Activated naive CD4-positive, alpha-beta T cell treated with anti-CD3 and anti-CD28 coated beads, Interleukin-2, amount 50 U/mL, for 72 hours (primary cell): ENCODE results near the gene FRMD4A. TPM values are rescaled to one million over a fixed set of nuclear protein-coding genes. Genes with fewer than 3 reads are reported as not detected.
A peak's percentile ranks its signal among the peaks of the same experiment; 100 is the strongest.
"Not testable (repeated sequence)": the region's sequence is repeated elsewhere in the genome, so short reads cannot be mapped to it uniquely, and the experiment has no call there.

ENCODE experiments used
- ATAC-seq, 2 donors: fragments of 150-1000 bp; cut with Tn5 transposase; 2 replicates each; pipeline ENCODE4 v1.10.0; 2021; ENCODE audit warnings: mild to moderate bottlenecking in 2 of 2, moderate library complexity in 2 of 2
- DNase-seq, 2 donors: peaks; one replicate each; pipeline ENCODE4 v3.0.0; 2021 to 2022; ENCODE audit warnings: low spot score in 2 of 2
- H3K27ac Mint-ChIP-seq, 2 donors: one replicate each; pipeline ENCODE4 v1.8.0; 2022; ENCODE audit warnings: mild to moderate bottlenecking in 2 of 2, mixed read lengths in 2 of 2
- H3K36me3 Mint-ChIP-seq, 2 donors: one replicate each; pipeline ENCODE4 v1.8.0; 2022; ENCODE audit warnings: mixed read lengths in 2 of 2
- H3K9me3 Mint-ChIP-seq, 2 donors: one replicate each; pipeline ENCODE4 v1.8.0; 2022; ENCODE audit warnings: mixed read lengths in 2 of 2
- total RNA-seq, 2 donors: library from RNA; stranded (reverse); gene quantifications; one replicate each; pipeline ENCODE4 v1.2.3, GENCODE V29; 2022

The FRMD4A gene
- total RNA-seq, 2 donors from 2014 or later = 0.41 to 0.49 TPM

DNA sequence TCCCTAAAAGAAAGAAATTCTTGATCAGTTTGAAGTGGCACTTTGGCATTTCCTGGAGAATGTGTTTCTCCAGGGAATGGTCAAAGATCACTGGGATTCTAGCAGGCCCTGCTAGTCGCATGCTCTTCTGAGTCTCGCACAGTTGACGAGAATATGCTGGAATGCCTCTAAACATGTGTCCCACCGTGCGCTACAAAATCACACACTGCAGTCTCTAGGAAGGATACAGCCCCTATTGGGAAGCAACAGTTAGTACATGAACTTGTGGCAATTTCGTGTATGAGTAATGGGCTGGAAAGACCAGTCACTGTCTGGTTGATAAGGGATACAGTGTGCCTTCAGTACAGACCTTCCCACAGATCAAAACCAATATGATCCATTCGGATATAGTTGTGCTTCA, 486.1 kb downstream of the FRMD4A start:
- DNase-seq = no peak

DNA sequence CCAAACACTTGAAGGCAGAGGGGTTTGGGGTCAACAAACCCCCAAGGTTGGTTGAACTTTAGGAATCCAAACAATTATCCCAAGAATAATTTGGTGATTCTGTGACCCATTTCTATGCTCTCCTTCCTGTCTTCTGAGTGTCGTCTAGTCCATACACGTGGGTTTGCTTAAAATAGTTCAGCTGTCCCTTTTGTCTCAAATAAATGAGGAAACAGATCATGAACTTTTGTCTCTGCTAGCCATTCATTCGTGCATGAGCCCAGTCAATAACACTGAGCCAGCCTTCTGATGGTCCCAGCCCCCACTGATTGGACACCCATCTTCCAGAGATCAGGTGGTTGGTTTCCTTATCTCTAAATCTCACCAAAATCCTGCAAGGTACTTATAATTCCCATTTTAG, 488.6 kb downstream of the FRMD4A start:
- ATAC-seq = no peak
- Mint-ChIP-seq H3K36me3 (peaks cover 0 to 14% of the 10 kb centered on the region in 2 donors), H3K9me3 (no peaks in the 10 kb centered on the region), H3K27ac (no peak overlapping the region)
- DNase-seq = no peak

More for the DNA sequence above, 486.1 kb downstream of the FRMD4A start:
- no peak overlapping the region for H3K27ac Mint-ChIP-seq
- H3K9me3 Mint-ChIP-seq = no peaks in the 10 kb centered on the region
- peaks cover 0 to 14% of the 10 kb centered on the region in 2 donors for H3K36me3 Mint-ChIP-seq
- ATAC-seq = no peak

DNA sequence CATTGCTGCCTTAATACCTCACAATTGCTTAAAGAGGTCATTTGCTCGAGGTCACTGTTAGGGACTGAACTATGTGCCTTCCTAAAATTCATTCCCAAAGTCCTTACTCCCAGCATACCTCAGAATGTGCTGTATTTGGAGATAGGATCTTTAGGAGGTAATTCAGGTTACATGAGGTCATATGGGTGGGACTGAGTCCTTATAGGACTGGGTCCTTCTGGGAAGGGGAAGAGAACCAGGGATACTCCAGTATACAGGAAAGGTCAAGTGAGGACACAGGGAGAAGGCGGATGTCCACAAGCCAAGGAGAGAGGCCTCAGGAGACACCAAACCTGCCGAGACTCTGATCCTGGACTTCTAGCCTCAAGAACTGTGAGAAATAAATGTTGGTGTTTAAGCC, 490.7 kb downstream of the FRMD4A start:
- Mint-ChIP-seq H3K36me3 (peaks cover 0 to 14% of the 10 kb centered on the region in 2 donors), H3K27ac (no peak overlapping the region)

GRCh38 chr10:13839430-13839990, 491.2 kb downstream of the FRMD4A start:
- no peaks in the 10 kb centered on the region for H3K9me3 Mint-ChIP-seq
- no peak overlapping the region for H3K27ac Mint-ChIP-seq
- peaks cover 0 to 14% of the 10 kb centered on the region in 2 donors for H3K36me3 Mint-ChIP-seq
- ATAC-seq = no peak
- no peak for DNase-seq

More for the DNA sequence above, 490.7 kb downstream of the FRMD4A start:
- no peak for ATAC-seq
- H3K9me3 Mint-ChIP-seq = no peaks in the 10 kb centered on the region
- no peak for DNase-seq

DNA sequence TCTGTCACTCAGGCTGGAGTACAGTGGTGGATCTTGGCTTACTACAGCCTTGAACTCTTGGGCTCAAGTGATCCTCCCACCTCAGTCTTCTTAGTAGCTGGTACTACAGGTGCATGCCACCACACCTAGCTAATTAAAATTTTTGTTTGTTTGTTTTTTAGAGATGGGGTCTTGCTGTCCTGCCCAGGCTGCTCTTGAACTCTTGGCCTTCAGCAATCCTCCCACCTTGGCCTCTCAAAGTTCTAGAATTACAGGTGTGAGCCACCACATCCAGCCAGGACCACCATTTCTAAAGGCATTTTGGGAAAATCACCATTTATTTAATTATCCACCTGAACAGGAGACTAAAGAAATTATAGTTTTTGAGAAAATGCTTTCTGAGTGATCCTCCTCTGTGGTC, 491.7 kb downstream of the FRMD4A start:
- H3K9me3 Mint-ChIP-seq = no peaks in the 10 kb centered on the region

DNA sequence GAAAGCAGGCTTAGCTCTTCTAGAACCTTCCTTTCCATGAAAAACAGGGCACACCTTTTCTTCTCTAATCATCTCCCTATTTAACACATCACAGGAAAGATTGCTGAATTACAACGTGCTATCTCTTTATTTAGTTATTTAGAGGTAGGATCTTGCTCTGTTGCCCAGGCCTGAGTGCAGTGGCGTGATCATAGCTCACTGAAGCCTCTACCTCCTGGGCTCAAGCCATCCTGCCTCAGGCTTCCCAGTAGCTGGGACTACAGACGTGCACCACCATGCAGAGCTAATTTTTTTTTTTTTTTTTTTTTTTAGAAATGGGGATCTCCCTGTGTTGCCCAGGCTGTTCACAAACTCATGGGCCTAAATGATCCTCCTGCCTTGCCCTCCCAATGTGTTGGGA, 492.8 kb downstream of the FRMD4A start:
- no peak for DNase-seq
- no peak for ATAC-seq
- Mint-ChIP-seq H3K36me3 (peaks cover 0 to 14% of the 10 kb centered on the region in 2 donors), H3K27ac (no peak overlapping the region), H3K9me3 (no peaks in the 10 kb centered on the region)

More for the DNA sequence above, 491.7 kb downstream of the FRMD4A start:
- peaks cover 0 to 14% of the 10 kb centered on the region in 2 donors for H3K36me3 Mint-ChIP-seq
- H3K27ac Mint-ChIP-seq = no peak overlapping the region
- DNase-seq (no peak), ATAC-seq (no peak)

GRCh38 chr10:13834581-13835286, 496.0 kb downstream of the FRMD4A start:
- H3K27ac Mint-ChIP-seq = peak overlapping the region in 1 of 2 donors; percentile 41
- H3K36me3 Mint-ChIP-seq = no peaks in the 10 kb centered on the region
- H3K9me3 Mint-ChIP-seq = no peaks in the 10 kb centered on the region
- ATAC-seq (no peak), DNase-seq (no peak)

DNA sequence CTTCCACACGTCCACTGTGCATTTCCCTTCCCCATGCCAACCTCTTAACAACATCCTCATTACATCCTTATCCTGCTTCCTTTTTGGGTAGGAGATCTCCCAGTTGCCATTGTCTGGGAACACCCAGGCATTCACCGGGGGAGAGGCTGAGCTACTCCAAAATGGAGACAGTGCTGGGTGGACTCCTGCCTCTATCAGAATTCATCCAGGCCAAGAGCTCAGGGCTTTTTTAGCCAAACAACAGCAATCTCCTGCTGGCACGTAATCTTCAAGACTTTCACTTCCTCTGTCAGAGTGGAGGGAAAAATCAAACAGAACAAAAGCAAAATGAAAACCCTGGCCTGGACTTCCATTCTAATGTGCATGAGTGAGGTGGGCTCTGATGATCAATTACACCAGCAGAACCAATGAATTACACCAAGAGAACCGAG, 499.0 kb downstream of the FRMD4A start:
- ATAC-seq (no peak), DNase-seq (no peak)
- no peaks in the 10 kb centered on the region for H3K9me3 Mint-ChIP-seq
- H3K36me3 Mint-ChIP-seq = no peaks in the 10 kb centered on the region
- peak overlapping the region; percentile 15 to 45 for H3K27ac Mint-ChIP-seq

- Mint-ChIP-seq H3K36me3 (no peaks in the 10 kb centered on the region), H3K9me3 (no peaks in the 10 kb centered on the region), H3K27ac (no peak overlapping the region)
- DNase-seq (no peak), ATAC-seq (no peak)
Measured at GRCh38 chr10:13830385-13830784, 500.3 kb downstream of the FRMD4A start.

GRCh38 chr10:13829790-13830189, 500.9 kb downstream of the FRMD4A start:
- ATAC-seq = no peak
- DNase-seq = no peak
- Mint-ChIP-seq H3K9me3 (no peaks in the 10 kb centered on the region), H3K27ac (no peak overlapping the region), H3K36me3 (no peaks in the 10 kb centered on the region)

- not testable (repeated sequence) for DNase-seq, H3K36me3 Mint-ChIP-seq, H3K9me3 Mint-ChIP-seq, ATAC-seq, H3K27ac Mint-ChIP-seq
Measured at GRCh38 chr10:13828284-13828683, 502.4 kb downstream of the FRMD4A start.

- ATAC-seq (no peak), DNase-seq (no peak)
- Mint-ChIP-seq H3K36me3 (no peaks in the 10 kb centered on the region), H3K9me3 (no peaks in the 10 kb centered on the region), H3K27ac (no peak overlapping the region)
Measured at GRCh38 chr10:13827076-13827797, 503.5 kb downstream of the FRMD4A start.

- H3K36me3 Mint-ChIP-seq = no peaks in the 10 kb centered on the region
- DNase-seq (no peak), ATAC-seq (no peak)
- H3K9me3 Mint-ChIP-seq = peaks cover 3 to 10% of the 10 kb centered on the region in 2 donors
- no peak overlapping the region for H3K27ac Mint-ChIP-seq
Measured at GRCh38 chr10:13823709-13824405, 506.9 kb downstream of the FRMD4A start.

DNA sequence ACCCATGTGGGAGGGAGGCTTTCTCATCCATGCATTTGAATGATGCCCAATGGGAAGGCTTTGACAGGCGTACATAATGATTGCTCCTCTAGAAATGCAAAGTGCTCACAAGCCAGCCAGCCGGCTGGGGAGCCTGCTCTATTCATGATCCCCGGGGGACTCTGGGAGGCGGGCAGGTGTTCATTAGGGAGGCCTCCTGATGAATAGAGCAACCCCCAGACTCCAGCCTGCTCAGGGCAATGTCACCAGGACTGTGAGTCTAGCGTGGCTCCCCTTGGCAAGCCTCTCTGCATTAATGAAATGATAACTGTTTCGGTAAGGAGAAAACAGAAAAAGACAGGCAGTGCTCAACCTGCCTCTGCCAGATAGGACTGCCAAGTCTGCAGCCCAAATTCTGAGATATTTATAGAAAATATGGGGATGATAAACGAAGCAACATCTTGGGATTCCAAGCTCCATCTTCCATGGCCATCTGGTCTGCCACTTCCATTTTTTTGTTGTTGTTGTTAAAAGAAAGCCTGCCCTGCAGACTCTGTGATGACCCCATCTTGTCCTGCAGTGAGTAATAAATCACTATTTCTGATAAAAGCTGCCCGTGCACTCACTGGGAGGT, 507.5 kb downstream of the FRMD4A start:
- ATAC-seq = no peak
- Mint-ChIP-seq H3K36me3 (no peaks in the 10 kb centered on the region), H3K27ac (no peak overlapping the region), H3K9me3 (peaks cover 3 to 14% of the 10 kb centered on the region in 2 donors)
- no peak for DNase-seq

DNA sequence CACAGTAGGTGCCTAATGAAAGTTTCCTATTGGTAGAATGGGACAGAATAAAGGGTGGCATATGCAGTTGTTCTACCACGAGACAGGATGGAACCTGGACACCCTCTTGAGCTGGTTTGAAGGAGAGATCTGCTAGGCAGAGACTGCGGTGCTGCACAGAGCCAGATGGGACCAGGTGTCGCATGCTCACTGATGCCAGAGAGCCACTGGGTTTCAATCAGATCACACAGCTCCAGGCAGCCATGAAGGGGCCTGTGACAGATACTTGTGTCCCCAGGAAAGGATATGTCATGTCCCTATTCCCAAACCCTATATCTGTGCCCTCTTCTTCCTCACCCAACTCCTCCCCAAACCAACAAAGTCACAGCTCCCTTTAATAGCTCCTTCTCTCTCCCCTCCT, 508.2 kb downstream of the FRMD4A start:
- H3K9me3 Mint-ChIP-seq = peaks cover 6 to 17% of the 10 kb centered on the region in 2 donors
- DNase-seq (no peak), ATAC-seq (no peak)
- H3K27ac Mint-ChIP-seq = no peak overlapping the region
- peaks cover 3% of the 10 kb centered on the region in 2 donors for H3K36me3 Mint-ChIP-seq

- Mint-ChIP-seq H3K36me3 (peaks cover 13 to 17% of the 10 kb centered on the region in 2 donors), H3K9me3 (peaks cover 12 to 31% of the 10 kb centered on the region in 2 donors), H3K27ac (peak overlapping the region in 1 of 2 donors; percentile 33)
- no peak for ATAC-seq
- no peak for DNase-seq
Measured at GRCh38 chr10:13820964-13821337, 509.8 kb downstream of the FRMD4A start.
